Activated CD4-positive, CD25-positive, alpha-beta regulatory T cell treated with anti-CD3 and anti-CD28 coated beads, Interleukin-2, amount 50 U/mL, for 24 hours (primary cell): Measurements from ENCODE around the gene PSD4.

Experiments
- ATAC-seq, 2 donors: fragments of 150-1000 bp; cut with Tn5 transposase; one replicate each; pipeline ENCODE4 v1.10.0; 2021; ENCODE audit warnings: mild to moderate bottlenecking in 1 of 2, moderate library complexity in 1 of 2

Gene PSD4

DNA sequence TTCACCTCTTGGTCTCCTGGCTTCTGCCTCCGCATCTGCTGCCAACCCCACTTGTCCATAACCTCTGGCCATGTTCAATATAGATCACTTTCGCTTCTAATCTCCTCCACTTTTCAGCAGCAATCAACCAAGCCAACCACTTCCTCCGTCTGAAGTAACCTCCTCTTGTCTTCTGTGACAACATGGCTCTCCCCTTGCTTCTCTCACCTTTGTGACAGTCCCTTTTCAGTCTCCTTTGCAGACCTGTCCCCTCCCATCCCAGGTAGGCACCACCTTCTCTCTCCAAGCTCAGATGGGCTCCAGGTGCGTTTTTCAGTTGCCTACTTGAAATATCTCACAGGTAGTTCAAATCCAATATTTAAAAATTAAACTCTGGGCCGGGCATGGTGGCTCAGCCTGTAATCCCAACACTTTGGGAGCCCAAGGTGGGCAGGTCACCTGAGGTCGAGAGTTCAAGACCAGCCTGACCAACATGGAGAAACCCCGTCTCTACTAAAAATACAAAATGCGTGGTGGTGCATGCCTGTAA is 4.7 kb upstream of the PSD4 start:
- ATAC-seq, result peak in 1 of 2 donors; percentile 10

- no peak for ATAC-seq
These were observed 4.2 kb upstream of the PSD4 start for GRCh38 chr2:113169586-113169985.

DNA sequence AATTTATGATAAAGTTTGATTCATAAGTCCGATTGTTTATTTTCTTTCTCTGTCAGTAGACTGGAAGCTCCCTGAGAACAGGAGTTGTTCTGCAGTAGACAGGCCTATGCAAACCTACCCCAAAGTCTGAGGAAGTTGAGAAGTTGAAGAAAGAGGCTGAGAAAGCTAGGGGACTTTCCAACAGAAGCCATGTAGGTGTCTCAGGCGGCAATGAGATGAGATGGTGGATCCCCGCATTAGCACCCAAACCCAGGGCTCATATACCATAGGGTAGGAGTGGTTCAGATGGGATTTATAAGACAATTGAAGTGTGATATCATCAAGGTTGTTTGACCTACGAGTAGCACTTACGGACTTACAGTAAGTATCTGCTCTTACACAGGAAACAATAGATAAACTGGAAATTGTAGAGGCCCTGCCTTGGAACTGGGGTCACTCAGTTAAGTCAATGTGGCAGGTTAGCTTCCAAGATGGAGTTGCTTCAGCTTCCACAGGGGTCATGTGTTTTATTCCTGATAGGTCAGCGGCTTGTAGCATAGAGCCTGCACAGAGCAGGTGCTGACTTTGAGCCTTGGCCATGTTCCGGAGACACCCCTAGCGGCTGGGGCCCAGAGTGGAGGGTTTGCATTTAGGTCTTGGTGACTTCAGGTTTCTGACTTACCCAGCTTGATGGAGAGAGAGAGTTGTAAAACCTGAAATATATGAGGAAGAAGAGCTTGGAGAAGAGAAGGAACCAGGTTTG is 2.3 kb upstream of the PSD4 start:
- ATAC-seq, result no peak

DNA sequence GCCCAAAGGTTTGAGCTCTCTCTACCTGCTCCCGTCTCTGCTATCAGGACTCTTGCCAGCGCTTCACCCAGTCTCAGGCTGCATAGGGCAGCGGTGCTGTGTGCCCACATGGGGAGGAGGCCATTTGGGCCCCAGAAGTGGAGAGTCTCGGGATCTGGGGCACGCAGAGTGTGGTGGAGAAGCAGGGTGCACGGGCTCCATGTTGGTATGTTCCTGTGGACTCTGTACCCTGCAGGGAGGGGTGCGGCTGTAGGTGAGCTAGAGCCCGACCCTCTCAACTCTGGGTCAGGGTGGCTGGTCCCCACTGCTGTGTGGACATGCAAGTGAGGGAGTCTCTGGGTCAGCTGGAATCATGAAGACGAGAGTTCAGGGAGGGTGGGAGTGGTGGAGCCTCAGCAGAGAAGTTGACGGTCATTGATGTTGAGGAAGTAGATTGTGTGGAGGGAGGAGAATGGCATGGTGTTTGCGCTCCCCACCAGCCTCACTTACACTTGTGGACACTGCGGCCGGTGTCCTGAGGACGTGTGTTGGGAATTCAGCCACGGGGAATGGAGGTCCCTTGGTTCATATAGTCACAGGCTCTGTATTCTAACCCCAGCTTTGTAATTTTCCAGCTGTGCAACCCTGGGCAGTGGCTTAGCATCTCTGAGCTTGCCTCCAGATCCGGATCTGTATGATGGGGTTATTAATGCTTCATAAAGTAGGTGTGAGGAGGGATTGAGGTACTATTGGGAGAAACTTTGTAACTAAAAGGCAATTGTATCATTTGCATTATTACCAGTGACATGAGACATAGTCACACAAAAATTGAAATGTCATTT is 840 bp upstream of the PSD4 start:
- no peak for ATAC-seq

- ATAC-seq, result no peak
These were observed 592 bp downstream of the PSD4 start for GRCh38 chr2:113174376-113174750.

- peak; percentile 58 to 60 for ATAC-seq
These were observed 1.4 kb downstream of the PSD4 start for GRCh38 chr2:113175042-113175628.

- no peak for ATAC-seq
These were observed 2.2 kb downstream of the PSD4 start for GRCh38 chr2:113175736-113176695.

DNA sequence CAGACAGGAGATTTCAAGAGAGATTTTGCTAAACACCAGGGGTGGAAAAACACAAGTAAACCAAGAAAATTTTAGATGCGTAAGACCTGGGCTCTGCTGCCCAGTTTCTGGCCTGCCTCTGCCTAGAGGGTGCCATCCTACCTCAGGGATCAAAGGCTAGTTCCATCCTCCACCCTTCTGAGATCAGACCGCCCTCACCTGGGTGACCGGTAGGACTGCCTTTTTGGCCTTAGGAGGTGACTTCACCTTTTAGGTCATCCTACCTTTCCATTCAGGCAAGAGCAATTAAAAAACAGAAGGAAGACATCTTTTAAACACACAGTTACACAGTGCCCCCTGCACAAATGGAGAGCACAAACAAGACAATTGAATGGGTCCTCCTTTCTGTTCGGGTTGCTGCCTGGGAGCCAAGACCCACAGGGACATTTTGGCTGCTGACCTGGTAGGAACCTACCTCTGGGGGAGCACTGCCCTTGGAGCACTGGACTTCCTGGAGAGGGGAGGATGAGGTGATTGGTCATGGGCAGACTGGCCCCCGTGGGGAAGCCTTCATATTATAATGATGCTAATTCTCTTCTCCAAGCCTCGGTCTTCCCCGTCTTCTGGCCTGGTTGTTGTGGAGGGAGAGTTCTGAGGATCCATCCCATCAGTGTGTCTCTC is 3.1 kb downstream of the PSD4 start:
- ATAC-seq, result no peak

- no peak for ATAC-seq
These were observed 4.4 kb downstream of the PSD4 start for GRCh38 chr2:113178069-113178746.

DNA sequence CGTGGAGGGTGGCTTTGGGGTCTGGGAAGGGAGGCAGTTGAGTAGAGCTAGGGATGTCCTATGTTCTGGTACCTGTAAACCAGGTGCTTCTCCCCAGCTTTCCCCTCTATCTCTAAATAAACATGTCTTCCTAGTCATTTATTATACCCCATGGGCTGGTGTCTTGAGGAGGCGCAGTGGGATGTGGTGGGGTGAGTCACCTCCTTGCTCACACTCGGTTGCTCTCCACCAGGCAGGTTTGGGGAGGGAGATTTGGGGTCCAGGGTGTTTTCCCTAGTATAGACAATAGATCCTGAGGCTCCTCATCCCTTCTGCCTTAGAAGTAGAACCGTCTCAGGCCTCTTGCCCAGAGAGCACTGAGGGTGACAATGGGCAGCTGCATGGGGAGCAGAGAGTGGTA is 5.1 kb downstream of the PSD4 start:
- ATAC-seq, result peak; percentile 60 to 67

DNA sequence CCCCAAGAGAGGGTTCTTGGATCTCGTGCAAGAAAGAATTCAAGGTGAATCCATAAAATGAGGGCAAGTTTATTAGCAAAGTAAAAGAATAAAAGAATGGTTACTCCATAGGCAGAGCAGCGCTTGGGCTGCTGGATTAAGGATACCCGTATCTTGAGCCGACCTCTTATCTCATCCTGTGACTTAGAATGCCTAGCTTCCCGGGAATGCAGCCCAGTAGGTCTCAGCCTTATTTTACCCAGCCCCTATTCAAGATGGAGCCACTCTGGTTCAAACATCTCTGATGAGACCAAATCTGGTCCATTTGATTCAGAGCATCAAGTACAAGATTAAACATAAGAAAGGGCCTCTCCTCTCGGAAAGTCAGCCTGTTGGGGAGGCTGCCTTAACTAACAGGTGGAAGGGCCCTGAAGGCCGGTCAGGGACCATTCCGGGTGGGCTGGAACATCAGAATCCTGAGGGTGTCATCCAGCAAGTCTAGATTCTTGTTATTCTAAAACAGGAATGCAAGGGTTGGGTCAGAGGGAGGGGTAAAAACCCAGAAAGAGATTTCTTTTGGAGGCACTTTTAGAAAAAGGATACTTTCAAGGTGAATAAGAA is 5.8 kb downstream of the PSD4 start:
- ATAC-seq, result no peak

GRCh38 chr2:113180131-113180946 is 6.6 kb downstream of the PSD4 start:
- ATAC-seq, result peak; percentile 41 to 44

DNA sequence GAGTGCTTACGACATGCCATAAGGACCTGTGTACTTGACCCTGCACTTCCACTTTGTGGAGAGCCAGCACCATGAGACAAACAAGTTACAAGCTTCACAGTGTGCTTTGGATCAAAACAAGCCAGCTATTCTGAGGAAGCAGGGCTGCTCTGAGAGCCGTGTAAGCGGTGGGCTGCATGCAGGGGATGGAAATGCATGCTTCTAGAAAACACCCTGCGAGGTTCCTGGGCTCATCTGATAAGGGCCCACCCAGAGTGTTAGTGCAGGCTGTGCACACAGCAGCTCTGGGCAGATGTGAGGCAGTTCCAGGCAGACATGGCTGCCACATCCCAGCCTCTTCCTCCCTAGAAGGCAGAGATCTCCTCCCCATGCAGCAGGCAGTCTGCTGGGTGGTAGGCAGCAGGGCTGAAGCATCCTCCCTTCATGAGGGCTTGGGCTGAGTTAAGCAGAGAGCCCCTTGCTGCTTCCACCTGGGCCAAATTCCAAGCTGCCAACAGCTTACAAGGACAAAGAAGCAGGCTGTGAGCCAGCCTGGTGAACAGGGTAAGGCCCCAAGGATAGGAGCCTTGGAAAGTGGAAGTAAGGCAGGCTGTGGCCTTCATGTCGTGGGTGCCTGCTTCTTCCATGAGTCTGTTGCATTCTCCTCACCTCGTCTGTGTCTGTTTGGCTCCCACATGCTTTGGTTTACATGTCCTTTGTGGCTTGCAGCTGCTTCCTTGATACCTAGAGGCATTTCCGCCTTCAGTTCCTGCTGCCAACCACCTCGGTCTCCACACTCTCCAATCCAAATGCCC is 7.7 kb downstream of the PSD4 start:
- ATAC-seq, result no peak

GRCh38 chr2:113182471-113183260 is 8.9 kb downstream of the PSD4 start:
- no peak for ATAC-seq

GRCh38 chr2:113183264-113183663 is 9.5 kb downstream of the PSD4 start:
- ATAC-seq, result no peak

DNA sequence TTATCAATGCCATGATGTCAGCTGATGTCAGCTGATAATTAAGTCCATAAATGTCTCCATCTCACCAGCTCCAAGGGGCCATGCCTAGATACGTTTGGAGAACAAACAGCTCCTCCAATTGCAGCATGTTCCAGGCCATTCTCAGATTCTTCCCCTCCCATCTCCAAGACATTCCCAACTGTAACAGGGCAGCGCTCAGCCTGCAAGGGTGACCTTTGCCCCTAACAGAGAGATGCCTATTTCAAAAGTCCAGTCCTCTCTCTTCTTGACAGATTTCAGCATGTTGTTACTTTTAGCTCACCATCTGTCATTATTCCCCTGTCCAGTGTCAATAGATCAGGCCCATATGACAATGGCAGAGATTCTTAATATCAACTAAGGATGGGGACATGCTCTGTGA is 9.9 kb downstream of the PSD4 start:
- no peak for ATAC-seq

DNA sequence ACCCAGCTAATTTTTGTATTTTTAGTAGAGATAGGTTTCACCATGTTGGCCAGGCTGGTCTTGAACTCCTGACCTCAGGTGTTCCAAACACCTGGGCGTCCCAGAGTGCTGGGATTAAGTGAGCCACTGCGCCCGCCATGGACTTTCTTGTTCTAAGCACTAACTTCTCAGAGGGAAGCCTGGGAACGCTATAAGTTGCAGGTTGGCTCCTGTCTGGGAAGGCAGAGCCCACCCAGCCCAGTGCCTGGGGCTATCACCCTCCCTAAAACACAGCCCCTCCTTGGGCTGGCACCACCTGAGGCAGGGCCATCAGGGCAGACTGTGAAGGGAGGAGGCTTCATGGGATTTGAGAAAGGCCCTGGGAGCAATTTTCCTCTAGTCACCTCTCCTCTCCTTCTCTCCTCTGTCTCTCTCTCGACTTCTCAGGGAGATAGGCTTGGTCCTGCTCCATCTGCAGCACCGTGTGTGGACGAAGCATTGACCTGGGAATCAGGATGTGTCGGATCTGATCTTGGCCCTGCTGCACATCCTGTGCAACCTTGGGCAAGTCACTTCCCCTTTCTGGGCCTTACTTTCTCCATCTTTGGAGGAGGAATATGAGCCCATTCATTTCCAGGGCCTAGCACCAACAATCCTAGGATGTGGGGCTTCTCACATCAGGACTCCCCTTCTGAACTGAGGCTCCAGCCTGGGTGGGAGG is 10.9 kb downstream of the PSD4 start:
- ATAC-seq, result no peak
